IMR-90 (cell line): ENCODE results near the gene CACNA2D4. TPM values are rescaled to one million over a fixed set of nuclear protein-coding genes. Genes with fewer than 3 reads are reported as not detected.

Source experiments
- ATAC-seq: fragments of 200-7000 bp; cut with Tn5 transposase; 2 replicates; pipeline ENCODE4 v1.9.1; 2020; ENCODE audit warnings: low read depth, mild to moderate bottlenecking, moderate library complexity
- BruUV-seq: library from RNA; stranded (reverse); fragments of 400-500 nt; replicated peaks from 2 replicates; lab custom pipeline; 2021; lab: Mats Ljungman, UMichigan
- CTCF ChIA-PET: fragments of 300-600 bp; formaldehyde crosslinking; extraction: SDS; loops from one replicate; lab custom pipeline; 2021; ENCODE audit warnings: antibody characterized with exemption; lab: Yijun Ruan, JAX
- POLR2A ChIA-PET: fragments of 300-600 bp; sonication (Branson Sonifier 250); formaldehyde crosslinking; loops from one replicate; lab custom pipeline; 2022; ENCODE audit warnings: antibody characterized with exemption; ENCODE audit not compliant: unreplicated experiment; lab: Charles Lee
- DNase-seq: peaks from one replicate; pipeline ENCODE4 v3.0.0; 2013
- H2AFZ ChIP-seq: replicated peaks from 2 replicates; pipeline ENCODE3; 2013; ENCODE audit warnings: low read length, mild to moderate bottlenecking; ENCODE audit not compliant: poor library complexity
- H2AK5ac ChIP-seq: 2 replicates; pipeline ENCODE4 v1.6.1; 2013; ENCODE audit warnings: low read depth, low read length, inconsistent platforms
- H2AK9ac ChIP-seq: replicated peaks from 2 replicates; pipeline ENCODE3; 2013; ENCODE audit warnings: mild to moderate bottlenecking, low read depth, low read length, moderate library complexity; ENCODE audit not compliant: poor library complexity
- H2BK120ac ChIP-seq: 2 replicates; pipeline ENCODE4 v1.6.1; 2013; ENCODE audit warnings: low read depth, low read length, inconsistent platforms
- H2BK15ac ChIP-seq: 3 replicates; pipeline ENCODE4 v1.6.1; 2013; ENCODE audit warnings: low read depth, low read length, inconsistent platforms
- H2BK20ac ChIP-seq: 2 replicates; pipeline ENCODE4 v1.6.1; 2013; ENCODE audit warnings: low read depth, mild to moderate bottlenecking, inconsistent platforms, low read length, moderate library complexity
- H2BK5ac ChIP-seq: 2 replicates; pipeline ENCODE4 v1.6.1; 2013; ENCODE audit warnings: mild to moderate bottlenecking, low read depth, low read length, inconsistent platforms; ENCODE audit not compliant: poor library complexity, severe bottlenecking
- H3K14ac ChIP-seq: replicated peaks from 2 replicates; pipeline ENCODE4 v1.6.1; 2013; ENCODE audit warnings: low read depth, low read length, inconsistent platforms
- H3K18ac ChIP-seq: 2 replicates; pipeline ENCODE4 v1.6.1; 2013; ENCODE audit warnings: low read depth, low read length, control low read depth
- H3K23ac ChIP-seq: 2 replicates; pipeline ENCODE4 v1.6.1; 2013; ENCODE audit warnings: low read depth, low read length, inconsistent platforms
- H3K27ac ChIP-seq: 2 replicates; pipeline ENCODE4 v1.5.1; 2013; ENCODE audit warnings: mild to moderate bottlenecking, control low read depth, low read length; ENCODE audit not compliant: insufficient read depth
- H3K27me3 ChIP-seq: 2 replicates; pipeline ENCODE4 v1.6.1; 2013; ENCODE audit warnings: low read length; ENCODE audit not compliant: control insufficient read depth, insufficient read depth
- H3K36me3 ChIP-seq: 2 replicates; pipeline ENCODE4 v1.6.1; 2013; ENCODE audit warnings: low read length, mixed read lengths; ENCODE audit not compliant: control insufficient read depth, insufficient read depth
- H3K4ac ChIP-seq: 2 replicates; pipeline ENCODE4 v1.6.1; 2013; ENCODE audit warnings: low read depth, low read length, inconsistent platforms
- H3K4me1 ChIP-seq: 2 replicates; pipeline ENCODE4 v1.6.1; 2013; ENCODE audit warnings: low read length, mixed read lengths; ENCODE audit not compliant: control insufficient read depth, insufficient read depth
- H3K4me2 ChIP-seq: 2 replicates; pipeline ENCODE4 v1.6.1; 2013; ENCODE audit warnings: low read depth, mild to moderate bottlenecking, control low read depth, low read length, moderate library complexity
- H3K4me3 ChIP-seq: 2 replicates; pipeline ENCODE4 v1.5.1; 2013; ENCODE audit warnings: low read depth, mild to moderate bottlenecking, control low read depth, low read length, moderate library complexity; ENCODE audit not compliant: insufficient read depth
- H3K56ac ChIP-seq: 2 replicates; pipeline ENCODE4 v1.6.1; 2013; ENCODE audit warnings: low read length, inconsistent platforms; ENCODE audit not compliant: insufficient read depth; ENCODE audit errors: extremely low read depth
- H3K79me1 ChIP-seq, 2 experiments: 2 replicates each; pipeline ENCODE4 v1.6.1; 2013; ENCODE audit warnings: low read length in 2 of 2, inconsistent platforms in 1 of 2, low read depth in 1 of 2
- H3K9ac ChIP-seq: 2 replicates; pipeline ENCODE4 v1.6.1; 2013; ENCODE audit warnings: low read depth, low read length, control low read depth
- H3K9me1 ChIP-seq: 2 replicates; pipeline ENCODE4 v1.6.1; 2013; ENCODE audit warnings: low read length, inconsistent platforms; ENCODE audit not compliant: insufficient read depth
- H3K9me3 ChIP-seq: 2 replicates; pipeline ENCODE4 v1.6.1; 2013; ENCODE audit warnings: low read length; ENCODE audit not compliant: control insufficient read depth, insufficient read depth
- H4K20me1 ChIP-seq: 2 replicates; pipeline ENCODE4 v1.6.1; 2013; ENCODE audit warnings: low read length, inconsistent platforms; ENCODE audit not compliant: insufficient read depth
- H4K5ac ChIP-seq: 2 replicates; pipeline ENCODE4 v1.6.1; 2013; ENCODE audit warnings: mild to moderate bottlenecking, low read depth, low read length, control low read depth
- H4K8ac ChIP-seq, 2 experiments: 2 replicates each; pipeline ENCODE4 v1.6.1; 2013; ENCODE audit warnings: low read depth in 2 of 2, low read length in 2 of 2, control low read depth in 1 of 2, inconsistent platforms in 1 of 2
- H4K91ac ChIP-seq: 2 replicates; pipeline ENCODE4 v1.6.1; 2013; ENCODE audit warnings: low read depth, low read length, inconsistent platforms; ENCODE audit not compliant: insufficient read depth
- BHLHE40 ChIP-seq: fragments of 150-350 bp; IDR thresholded peaks from 2 replicates; pipeline ENCODE4 v1.6.1; 2016; ENCODE audit warnings: mild to moderate bottlenecking, low read depth, low read length
- FOS ChIP-seq: fragments of 150-350 bp; IDR thresholded peaks from 2 replicates; pipeline ENCODE4 v1.6.1; 2016; ENCODE audit warnings: low read depth, low read length
- MAFK ChIP-seq: IDR thresholded peaks from 2 replicates; pipeline ENCODE4 v1.6.1; 2012; ENCODE audit warnings: low read depth, low read length, improper control_type of control experiment
- RFX5 ChIP-seq: IDR thresholded peaks from 2 replicates; pipeline ENCODE4 v1.8.0; 2012; ENCODE audit warnings: low read depth, mild to moderate bottlenecking, low read length, moderate library complexity
- dilution Hi-C: fragments of 300-500 bp; cut with HindIII; formaldehyde crosslinking; loops from one replicate; pipeline ENCODE4 v1.14.3; 2018; ENCODE audit warnings: low sequenced_read_pairs; ENCODE audit not compliant: unreplicated experiment
- in situ Hi-C: fragments of 300-500 bp; cut with MboI; formaldehyde crosslinking; loops from 3 replicates; pipeline ENCODE4 v1.14.3; 2019; ENCODE audit warnings: low sequenced_read_pairs, inconsistent platforms, mixed read lengths
- intact Hi-C: fragments of 100-400 bp; cut with micrococcal nuclease; formaldehyde crosslinking; loops from 2 replicates; pipeline ENCODE4 v1.10.0; 2022
- polyA plus RNA-seq, 3 experiments: library from polyadenylated mRNA; depleted of rRNA; stranded (reverse); fragments of >200 nt; gene quantifications; 2 replicates each; pipeline ENCODE4 v1.2.3, GENCODE V29; 2012; ENCODE audit warnings: low replicate concordance in 1 of 3
- total RNA-seq: library from RNA; depleted of rRNA; stranded (reverse); fragments of >200 nt; gene quantifications from 2 replicates; pipeline ENCODE4 v1.2.3, GENCODE V29; 2012

CACNA2D4 gene
- total and polyA plus RNA-seq, 2 of the 4 experiments (the other 2 are of a cell fraction) = 0.18 to 0.22 TPM

- Histone ChIP-seq H2BK15ac (no peak overlapping the region), H3K36me3 (no peaks in the 10 kb centered on the region), H3K56ac (no peak overlapping the region), H3K18ac (no peak overlapping the region), H4K20me1 (no peaks in the 10 kb centered on the region), H3K4me3 (no peak overlapping the region), H2AFZ (no peak overlapping the region), H3K27me3 (peaks cover 38% of the 10 kb centered on the region), H2BK5ac (no peak overlapping the region), H3K4ac (no peak overlapping the region), H2AK9ac (no peak overlapping the region), H3K4me1 (no peaks in the 10 kb centered on the region; the same call in 1 of the 2 replicates), H3K14ac (no peak overlapping the region), H4K5ac (no peak overlapping the region), H4K8ac (no peak overlapping the region), H3K9me1 (no peaks in the 10 kb centered on the region), H4K91ac (no peak overlapping the region), H3K79me1 (no peaks in the 10 kb centered on the region), H2BK120ac (no peak overlapping the region), H3K27ac (no peak overlapping the region), H2BK20ac (no peak overlapping the region), H2AK5ac (no peak overlapping the region), H3K4me2 (no peak overlapping the region), H3K23ac (no peak overlapping the region), H3K9ac (no peak overlapping the region), H3K9me3 (peaks cover 5% of the 10 kb centered on the region)
- TF ChIP-seq MAFK (no peak), FOS (no peak), RFX5 (no peak), BHLHE40 (no peak)
- CTCF ChIA-PET = no interaction called here
- DNase-seq (no peak), ATAC-seq (no peak)
- intact Hi-C loops (no loop called here), dilution Hi-C loops (no loop called here), in situ Hi-C loops (no loop called here)
- BruUV-seq = no TSS peak
- POLR2A ChIA-PET = no interaction called here
These were observed 55.5 kb downstream of the CACNA2D4 start for GRCh38 chr12:1862973-1863372.
